HL-60 (cell line): ENCODE data around the gene NOD2.
A peak's percentile ranks its signal among the peaks of the same experiment; 100 is the strongest.

ENCODE experiments used
- DNase-seq, 2 experiments: peaks; one replicate each; pipeline ENCODE4 v3.0.0-alpha.2; 2010 to 2020; ENCODE audit warnings: low read depth in 1 of 2, low spot score in 1 of 2
- H3K27ac ChIP-seq: fragments of 250-450 bp; sonication (Bioruptor Pico); replicated peaks from 2 replicates; pipeline ENCODE4 v1.5.1; 2020; ENCODE audit warnings: mild to moderate bottlenecking, moderate library complexity
- H3K27me3 ChIP-seq: fragments of 250-450 bp; sonication (Bioruptor Pico); 2 replicates; pipeline ENCODE4 v1.5.1; 2021; ENCODE audit warnings: mild to moderate bottlenecking, moderate library complexity; ENCODE audit not compliant: insufficient read depth, poor library complexity, severe bottlenecking
- H3K4me3 ChIP-seq: replicated peaks from 2 replicates; pipeline ENCODE4 v1.5.1; 2011; ENCODE audit warnings: mild to moderate bottlenecking, control low read depth, low read length; ENCODE audit not compliant: insufficient read depth
- CTCF ChIP-seq: IDR thresholded peaks from one replicate; pipeline ENCODE4 v1.5.1; 2011; ENCODE audit warnings: low read length, control low read depth, inconsistent platforms; ENCODE audit not compliant: insufficient read depth
- GABPA ChIP-seq: IDR thresholded peaks from 2 replicates; pipeline ENCODE4 v1.6.1; 2012; ENCODE audit warnings: low read depth
- POLR2AphosphoS5 ChIP-seq: IDR thresholded peaks from 2 replicates; pipeline ENCODE4 v1.6.1; 2012; ENCODE audit warnings: low read depth
- REST ChIP-seq: IDR thresholded peaks from 2 replicates; pipeline ENCODE4 v1.6.1; 2012; ENCODE audit warnings: low read depth; ENCODE audit not compliant: insufficient replicate concordance
- SPI1 ChIP-seq: IDR thresholded peaks from 2 replicates; pipeline ENCODE4 v1.6.1; 2012; ENCODE audit warnings: low read depth, mild to moderate bottlenecking, borderline replicate concordance

NOD2 gene

GRCh38 chr16:50711862-50712559, 18.6 kb downstream of the NOD2 start:
- H3K27me3 ChIP-seq: no peaks in the 10 kb centered on the region
- no peak for DNase-seq
- TF ChIP-seq GABPA (no peak), SPI1 (no peak), POLR2AphosphoS5 (no peak), REST (no peak), CTCF (no peak)
- no peak overlapping the region for H3K27ac ChIP-seq
- H3K4me3 ChIP-seq: no peak overlapping the region

- H3K27ac ChIP-seq: peak overlapping the region; percentile 9; the same call in 1 of the 2 replicates
- no peaks in the 10 kb centered on the region for H3K27me3 ChIP-seq
- H3K4me3 ChIP-seq: no peak overlapping the region
- DNase-seq: no peak
- TF ChIP-seq CTCF (no peak), SPI1 (no peak), POLR2AphosphoS5 (no peak), REST (no peak), GABPA (no peak)
Observed at GRCh38 chr16:50712560-50712898, 19.1 kb downstream of the NOD2 start.

GRCh38 chr16:50712956-50713355, 19.6 kb downstream of the NOD2 start:
- TF ChIP-seq SPI1 (no peak), CTCF (no peak), REST (no peak), POLR2AphosphoS5 (no peak), GABPA (no peak)
- Histone ChIP-seq H3K4me3 (no peak overlapping the region), H3K27ac (peak overlapping the region; percentile 9), H3K27me3 (no peaks in the 10 kb centered on the region)
- DNase-seq: no peak
